ENCODE data around the gene EEF2. TPM values are rescaled to one million over a fixed set of nuclear protein-coding genes. Genes with fewer than 3 reads are reported as not detected.

EEF2 gene
- total and polyA plus RNA-seq, 2 donors (not counting 1 experiment from before 2014, with no cell fraction given): 1,449 to 3,167 TPM

GRCh38 chr19:4028334-4029246, 43.3 kb upstream of the EEF2 start:
- Mint-ChIP-seq H3K27ac (no peak overlapping the region), H3K9me3 (ENCODE audit: insufficient read depth) (no peaks in the 10 kb centered on the region), H3K27me3 (no peaks in the 10 kb centered on the region), H3K4me1 (no peaks in the 10 kb centered on the region), H3K4me3 (no peak overlapping the region)
- ChIA-PET POLR2A (interaction anchor here (0.6 kb wide), 2 partner anchors 21 to 632 kb away, joined by 3 to 4 read pairs; partner anchors contain the start of gene PIAS4), CTCF (interaction anchor here (0.7 kb wide), 1 partner anchor 654 kb away, joined by 3 read pairs; no protein-coding TSS in a partner anchor)
- ATAC-seq (ENCODE audit: low read depth): no peak
- 97% methylated on average over 48 of the region's 48 CpGs for WGBS (ENCODE audit: insufficient coverage)
- Histone ChIP-seq H3K27ac (ENCODE audit: low read length in 2 of 2) (no peak overlapping the region), H3K9me3 (ENCODE audit: control extremely low read depth in 1 of 3, control insufficient read depth in 2 of 3, insufficient read depth in 1 of 3, low read length in 2 of 3) (no peaks in the 10 kb centered on the region), H3K27me3 (replicated peaks in 1 of 4; ENCODE audit: control extremely low read depth in 1 of 4, control insufficient read depth in 3 of 4, insufficient read depth in 4 of 4, low read length in 3 of 4) (no peaks in the 10 kb centered on the region), H3K9ac (ENCODE audit: low read length) (no peak overlapping the region), H3K4me1 (ENCODE audit: control insufficient read depth in 2 of 2, insufficient read depth in 2 of 2, low read length in 2 of 2) (no peaks in the 10 kb centered on the region), H3K36me3 (replicated peaks in 1 of 2; ENCODE audit: control extremely low read depth in 1 of 2, control insufficient read depth in 1 of 2, extremely low read depth in 1 of 2, insufficient read depth in 2 of 2, low read length in 1 of 2) (peaks cover 0 to 32% of the 10 kb centered on the region in 2 experiments), H3K4me3 (ENCODE audit: control extremely low read depth in 1 of 5, extremely low read depth in 1 of 5, insufficient read depth in 1 of 5, low read depth in 2 of 5, low read length in 4 of 5) (no peak overlapping the region), H3K4me2 (replicated peaks; ENCODE audit: low read depth, low read length, poor library complexity, severe bottlenecking) (no peak overlapping the region), H4K20me1 (ENCODE audit: control insufficient read depth, insufficient read depth, low read length, poor library complexity, severe bottlenecking) (peaks cover 5% of the 10 kb centered on the region), H2AFZ (ENCODE audit: insufficient read depth, low read depth, low read length, poor library complexity, severe bottlenecking) (no peak overlapping the region), H3K79me2 (ENCODE audit: control insufficient read depth, insufficient read depth, low read length) (peaks cover 13% of the 10 kb centered on the region)
- TF ChIP-seq, protein P1, sequence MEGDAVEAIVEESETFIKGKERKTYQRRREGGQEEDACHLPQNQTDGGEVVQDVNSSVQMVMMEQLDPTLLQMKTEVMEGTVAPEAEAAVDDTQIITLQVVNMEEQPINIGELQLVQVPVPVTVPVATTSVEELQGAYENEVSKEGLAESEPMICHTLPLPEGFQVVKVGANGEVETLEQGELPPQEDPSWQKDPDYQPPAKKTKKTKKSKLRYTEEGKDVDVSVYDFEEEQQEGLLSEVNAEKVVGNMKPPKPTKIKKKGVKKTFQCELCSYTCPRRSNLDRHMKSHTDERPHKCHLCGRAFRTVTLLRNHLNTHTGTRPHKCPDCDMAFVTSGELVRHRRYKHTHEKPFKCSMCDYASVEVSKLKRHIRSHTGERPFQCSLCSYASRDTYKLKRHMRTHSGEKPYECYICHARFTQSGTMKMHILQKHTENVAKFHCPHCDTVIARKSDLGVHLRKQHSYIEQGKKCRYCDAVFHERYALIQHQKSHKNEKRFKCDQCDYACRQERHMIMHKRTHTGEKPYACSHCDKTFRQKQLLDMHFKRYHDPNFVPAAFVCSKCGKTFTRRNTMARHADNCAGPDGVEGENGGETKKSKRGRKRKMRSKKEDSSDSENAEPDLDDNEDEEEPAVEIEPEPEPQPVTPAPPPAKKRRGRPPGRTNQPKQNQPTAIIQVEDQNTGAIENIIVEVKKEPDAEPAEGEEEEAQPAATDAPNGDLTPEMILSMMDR (IDR thresholded peaks at IDR 0.05): no peak
- no peak for TF ChIP-seq EZH2 (IDR thresholded peaks at IDR 0.05; ENCODE audit: borderline replicate concordance, insufficient read depth, low read depth, low read length, poor library complexity, severe bottlenecking)
- intact Hi-C loops (cut with micrococcal nuclease): no loop called here
- DNase-seq: no peak

DNA sequence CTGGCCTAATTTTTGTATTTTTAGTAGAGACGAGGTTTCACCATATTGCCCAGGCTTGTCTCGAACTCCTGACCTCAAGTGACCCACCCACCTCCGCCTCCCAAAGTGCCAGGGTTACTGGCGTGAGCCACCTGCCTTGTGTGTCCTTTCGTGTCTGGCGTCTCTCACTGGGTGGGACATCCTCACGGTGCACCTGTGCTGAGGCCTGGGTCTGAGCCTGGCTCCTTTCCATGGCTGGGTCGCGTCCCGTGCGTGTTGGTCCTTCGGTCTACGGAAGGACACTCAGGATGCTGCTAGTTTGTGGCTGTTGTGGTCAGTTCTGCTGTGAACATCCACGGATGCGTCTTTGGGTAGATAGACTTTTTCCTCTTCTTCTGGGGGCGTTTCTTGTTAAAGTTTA, 41.9 kb upstream of the EEF2 start:
- Histone ChIP-seq H3K27ac (ENCODE audit: low read length in 2 of 2) (no peak overlapping the region), H2AFZ (ENCODE audit: insufficient read depth, low read depth, low read length, poor library complexity, severe bottlenecking) (no peak overlapping the region), H3K9ac (ENCODE audit: low read length) (no peak overlapping the region), H3K4me2 (replicated peaks; ENCODE audit: low read depth, low read length, poor library complexity, severe bottlenecking) (no peak overlapping the region), H3K4me3 (ENCODE audit: control extremely low read depth in 1 of 5, extremely low read depth in 1 of 5, insufficient read depth in 1 of 5, low read depth in 2 of 5, low read length in 4 of 5) (no peak overlapping the region), H3K9me3 (ENCODE audit: control extremely low read depth in 1 of 3, control insufficient read depth in 2 of 3, insufficient read depth in 1 of 3, low read length in 2 of 3) (peaks cover 0 to 6% (median 0%) of the 10 kb centered on the region in 3 donors), H3K4me1 (ENCODE audit: control insufficient read depth in 2 of 2, insufficient read depth in 2 of 2, low read length in 2 of 2) (no peaks in the 10 kb centered on the region), H3K27me3 (replicated peaks in 1 of 4; ENCODE audit: control extremely low read depth in 1 of 4, control insufficient read depth in 3 of 4, insufficient read depth in 4 of 4, low read length in 3 of 4) (no peaks in the 10 kb centered on the region), H3K79me2 (ENCODE audit: control insufficient read depth, insufficient read depth, low read length) (peaks cover 28% of the 10 kb centered on the region), H3K36me3 (replicated peaks in 1 of 2; ENCODE audit: control extremely low read depth in 1 of 2, control insufficient read depth in 1 of 2, extremely low read depth in 1 of 2, insufficient read depth in 2 of 2, low read length in 1 of 2) (peaks cover 0 to 25% of the 10 kb centered on the region in 2 experiments), H4K20me1 (ENCODE audit: control insufficient read depth, insufficient read depth, low read length, poor library complexity, severe bottlenecking) (peaks cover 6% of the 10 kb centered on the region)
- Mint-ChIP-seq H3K4me1 (no peaks in the 10 kb centered on the region), H3K4me3 (no peak overlapping the region), H3K27ac (no peak overlapping the region), H3K9me3 (ENCODE audit: insufficient read depth) (no peaks in the 10 kb centered on the region), H3K27me3 (no peaks in the 10 kb centered on the region)
- POLR2A ChIA-PET: interaction anchor here (0.7 kb wide), 1 partner anchor 1687 kb away, joined by 7 read pairs; no protein-coding TSS in a partner anchor
- WGBS (ENCODE audit: insufficient coverage): 95% methylated on average over 13 of the region's 16 CpGs
- DNase-seq (no peak), ATAC-seq (ENCODE audit: low read depth) (no peak)
- TF ChIP-seq, protein P1 (IDR thresholded peaks at IDR 0.05): no peak
- TF ChIP-seq EZH2 (IDR thresholded peaks at IDR 0.05; ENCODE audit: borderline replicate concordance, insufficient read depth, low read depth, low read length, poor library complexity, severe bottlenecking): no peak
- intact Hi-C loops (cut with micrococcal nuclease): no loop called here
- CTCF ChIA-PET: interaction anchor here (0.9 kb wide), 1 partner anchor 20 kb away, joined by 3 read pairs; no protein-coding TSS in a partner anchor
